Right atrium auricular region (tissue), 2 donors: ENCODE data around the gene EPB41. TPM values are rescaled to one million over a fixed set of nuclear protein-coding genes. Genes with fewer than 3 reads are reported as not detected.

ENCODE experiments used
- DNase-seq: peaks from one replicate; pipeline ENCODE4 v3.0.0-alpha.2; 2019; ENCODE audit warnings: low spot score
- H3K27ac ChIP-seq, 2 donors: fragments of 200-600 bp; sonication (generic); 1 replicate in 1 of 2; 2 replicates in 1 of 2; pipeline ENCODE4 v1.5.1; 2016 to 2019
- H3K27me3 ChIP-seq, 2 donors: fragments of 200-600 bp; sonication (generic); one replicate each; pipeline versions ENCODE4 v1.5.1 to v1.6.0; 2017 to 2019
- H3K36me3 ChIP-seq: fragments of 200-600 bp; sonication (generic); one replicate; pipeline ENCODE4 v1.5.1; 2016
- H3K4me1 ChIP-seq, 2 donors: fragments of 200-600 bp; sonication (generic); one replicate each; pipeline versions ENCODE4 v1.5.1 to v1.6.0; 2017 to 2019
- H3K4me3 ChIP-seq, 2 donors: fragments of 200-600 bp; sonication (generic); 1 replicate in 1 of 2; 2 replicates in 1 of 2; pipeline ENCODE4 v1.5.1; 2017 to 2019; ENCODE audit warnings: mild to moderate bottlenecking in 1 of 2, moderate library complexity in 1 of 2
- H3K9me3 ChIP-seq, 2 donors: fragments of 200-600 bp; sonication (generic); one replicate each; pipeline ENCODE4 v1.5.1; 2019
- CTCF ChIP-seq, 2 donors: fragments of 200-600 bp; sonication (generic); IDR thresholded peaks; one replicate each; pipeline ENCODE4 v1.5.1; 2019; ENCODE audit warnings: antibody characterized with exemption in 2 of 2
- total RNA-seq, 2 donors: library from RNA; depleted of rRNA; stranded (reverse); fragments of >200 nt; gene quantifications; one replicate each; pipeline ENCODE4 v1.1.0, GENCODE V29; 2016

EPB41 gene
- total RNA-seq, 2 donors from 2014 or later, result 19.1 to 25.4 TPM

DNA sequence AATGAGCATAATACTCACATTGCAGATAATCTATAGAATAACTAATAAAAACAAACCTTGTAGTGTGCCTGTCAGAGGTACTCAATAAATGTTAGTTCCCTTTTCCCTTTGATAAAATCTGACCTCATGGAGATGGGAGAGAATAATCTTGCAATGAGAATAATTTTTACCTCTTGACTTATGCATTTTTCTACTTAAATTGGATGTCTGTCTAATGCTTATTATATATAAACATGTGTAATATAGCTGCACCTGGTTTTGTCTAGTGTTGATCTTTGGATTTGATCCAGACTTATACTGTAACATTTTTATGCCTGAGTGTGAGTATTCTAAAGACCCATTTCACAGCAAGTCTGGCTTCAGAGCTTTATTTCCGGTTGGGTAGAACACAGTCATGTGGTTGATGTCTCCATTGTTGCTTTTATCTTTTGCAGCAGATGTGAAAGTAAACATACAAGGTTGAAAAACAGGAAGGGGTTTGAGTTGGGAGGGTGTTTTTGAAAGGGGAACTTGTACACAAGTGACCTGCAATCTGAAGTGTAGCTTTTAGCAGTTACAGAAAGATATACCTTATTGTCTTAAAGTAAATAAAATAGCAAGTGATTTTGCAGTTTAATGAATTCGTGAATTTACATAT is 12.4 kb downstream of the EPB41 start:
- Histone ChIP-seq H3K4me1 (peaks cover 0 to 20% of the 10 kb centered on the region in 2 donors), H3K36me3 (no peaks in the 10 kb centered on the region), H3K9me3 (no peaks in the 10 kb centered on the region), H3K27ac (no peak overlapping the region), H3K4me3 (no peak overlapping the region), H3K27me3 (no peaks in the 10 kb centered on the region)
- DNase-seq, result no peak
- no peak for TF ChIP-seq CTCF (IDR thresholded peaks at IDR 0.05)

- no peak for DNase-seq
- Histone ChIP-seq H3K9me3 (no peaks in the 10 kb centered on the region), H3K36me3 (no peaks in the 10 kb centered on the region), H3K4me1 (peaks cover 0 to 20% of the 10 kb centered on the region in 2 donors), H3K4me3 (no peak overlapping the region), H3K27ac (peak overlapping the region; percentile 35 to 51), H3K27me3 (no peaks in the 10 kb centered on the region)
- no peak for TF ChIP-seq CTCF (IDR thresholded peaks at IDR 0.05)
Measured at GRCh38 chr1:28927266-28927647, 12.9 kb downstream of the EPB41 start.

DNA sequence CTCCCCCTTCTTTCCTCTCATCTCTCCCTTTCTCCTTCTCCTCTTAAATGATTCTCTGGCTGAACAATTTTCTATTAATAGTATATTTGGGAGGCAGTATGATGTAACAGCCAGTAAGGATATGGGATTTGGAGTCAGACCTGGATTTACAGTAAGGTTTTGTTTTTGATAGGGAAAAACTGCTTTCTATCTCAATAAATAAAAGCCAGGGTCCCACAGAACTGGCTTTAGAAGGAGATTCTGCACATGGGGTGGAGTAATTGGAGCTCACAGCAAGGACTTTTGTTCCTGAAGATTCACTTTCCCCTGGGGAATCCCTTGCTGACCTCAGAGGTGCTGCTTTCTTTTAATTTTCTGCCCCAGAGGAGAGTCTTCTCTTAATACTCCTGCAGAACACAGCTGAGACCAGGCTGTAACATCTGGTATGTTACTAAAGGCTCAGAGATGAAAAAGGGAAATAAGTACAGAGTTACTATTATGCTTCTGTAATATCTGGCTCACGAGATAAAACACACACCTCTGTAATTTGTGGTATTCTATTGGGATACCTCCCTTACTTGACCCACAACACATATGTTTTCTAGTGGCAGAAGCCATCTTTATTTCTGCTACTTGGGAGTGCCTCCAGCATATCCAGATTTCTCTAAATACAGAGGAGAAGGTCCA is 13.4 kb downstream of the EPB41 start:
- no peak for TF ChIP-seq CTCF (IDR thresholded peaks at IDR 0.05)
- no peak for DNase-seq
- Histone ChIP-seq H3K36me3 (no peaks in the 10 kb centered on the region), H3K4me3 (no peak overlapping the region), H3K9me3 (no peaks in the 10 kb centered on the region), H3K27ac (peak overlapping the region; percentile 35 to 51), H3K4me1 (peaks cover 0 to 20% of the 10 kb centered on the region in 2 donors), H3K27me3 (no peaks in the 10 kb centered on the region)

DNA sequence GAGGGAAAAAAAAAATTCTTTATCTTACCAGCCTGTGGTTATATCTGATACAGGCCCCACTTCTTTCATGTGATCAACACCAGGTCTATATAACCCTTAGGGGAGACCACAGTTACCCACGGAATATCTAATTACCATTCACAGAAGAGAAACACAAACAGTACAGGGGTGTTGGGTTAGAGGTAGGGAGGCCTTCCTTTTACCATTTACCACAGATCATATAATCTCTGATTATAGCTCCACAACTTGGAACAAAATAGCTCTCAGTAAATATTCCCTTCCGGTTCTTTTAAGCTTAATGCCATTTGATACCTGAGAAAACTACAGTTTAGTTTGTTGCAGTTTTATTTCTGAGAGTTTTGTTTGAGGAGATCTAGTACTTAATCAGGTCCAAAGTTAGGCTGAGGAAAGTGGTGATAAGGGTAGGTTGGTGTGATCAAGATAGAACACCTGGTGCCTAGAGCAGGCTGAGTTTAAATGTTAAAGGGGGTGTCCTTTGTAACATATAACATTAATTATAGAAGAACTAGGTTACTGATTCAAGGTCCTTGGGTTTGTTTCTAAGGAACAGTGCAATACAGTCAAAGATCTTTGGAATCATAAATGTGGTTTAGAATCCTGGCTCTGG is 14.1 kb downstream of the EPB41 start:
- DNase-seq, result no peak
- no peaks in the 10 kb centered on the region for H3K27me3 ChIP-seq
- H3K9me3 ChIP-seq, result no peaks in the 10 kb centered on the region
- no peaks in the 10 kb centered on the region for H3K36me3 ChIP-seq
- peaks cover 0 to 20% of the 10 kb centered on the region in 2 donors for H3K4me1 ChIP-seq
- H3K27ac ChIP-seq, result peak overlapping the region; percentile 35 to 51
- no peak for TF ChIP-seq CTCF (IDR thresholded peaks at IDR 0.05)
- no peak overlapping the region for H3K4me3 ChIP-seq

GRCh38 chr1:28933277-28933676 is 18.9 kb downstream of the EPB41 start:
- H3K4me1 ChIP-seq, result peaks cover 0 to 5% of the 10 kb centered on the region in 2 donors
- no peaks in the 10 kb centered on the region for H3K27me3 ChIP-seq
- no peak for TF ChIP-seq CTCF (IDR thresholded peaks at IDR 0.05)
- no peak for DNase-seq
- no peak overlapping the region for H3K4me3 ChIP-seq
- no peaks in the 10 kb centered on the region for H3K9me3 ChIP-seq
- H3K36me3 ChIP-seq, result no peaks in the 10 kb centered on the region
- no peak overlapping the region for H3K27ac ChIP-seq
